Colonic mucosa (tissue), 4 donors: ENCODE data around the gene NIPSNAP3A. TPM values are rescaled to one million over a fixed set of nuclear protein-coding genes. Genes with fewer than 3 reads are reported as not detected.

Experiments used
- DNase-seq: peaks from one replicate; pipeline ENCODE4 v3.0.0-alpha.2; 2020
- H3K27ac ChIP-seq: fragments of 200-600 bp; one replicate; pipeline ENCODE4 v1.8.0; 2021
- H3K27me3 ChIP-seq: fragments of 200-600 bp; one replicate; pipeline ENCODE4 v1.8.0; 2021
- H3K36me3 ChIP-seq: fragments of 200-600 bp; one replicate; pipeline ENCODE4 v1.8.0; 2021
- H3K4me1 ChIP-seq: fragments of 200-600 bp; one replicate; pipeline ENCODE4 v1.8.0; 2021; ENCODE audit warnings: mild to moderate bottlenecking
- H3K4me3 ChIP-seq: fragments of 200-600 bp; one replicate; pipeline ENCODE4 v1.8.0; 2021
- H3K9ac ChIP-seq, 2 donors: one replicate each; pipeline ENCODE4 v1.7.0; 2013; ENCODE audit warnings: control low read depth in 2 of 2, low read depth in 2 of 2, low read length in 2 of 2
- H3K9me3 ChIP-seq: fragments of 200-600 bp; one replicate; pipeline ENCODE4 v1.8.0; 2021
- CTCF ChIP-seq: fragments of 200-600 bp; IDR thresholded peaks from one replicate; pipeline ENCODE4 v1.8.0; 2022; ENCODE audit warnings: antibody characterized with exemption, mild to moderate bottlenecking
- intact Hi-C: fragments of 100-400 bp; cut with DNase I; formaldehyde crosslinking; loops from one replicate; pipeline ENCODE4 v1.14.1; 2022
- total RNA-seq, 2 donors: library from RNA; stranded (reverse); fragmentation: NEBNext Ultra II Directional in 1 of 2; extraction: Animal tissue kit (Norgen Biotek cat#: 25700) in 1 of 2; gene quantifications; one replicate each; pipeline ENCODE4 v1.2.1, GENCODE V29; 2021
- donor health status: healthy.
- donor health status: DM: no; HTN: no; CAD: no.
- donor health status: DM: no; HTN: no; CAD: no.

NIPSNAP3A gene
- total RNA-seq, 2 donors from 2014 or later, result 25.4 to 49.6 TPM

GRCh38 chr9:104786293-104786692, 38.8 kb downstream of the NIPSNAP3A start:
- Histone ChIP-seq H3K9ac (no peak overlapping the region), H3K4me3 (no peak overlapping the region), H3K36me3 (peaks cover 8% of the 10 kb centered on the region), H3K27ac (no peak overlapping the region), H3K9me3 (no peaks in the 10 kb centered on the region), H3K27me3 (no peaks in the 10 kb centered on the region), H3K4me1 (no peaks in the 10 kb centered on the region)
- intact Hi-C loops, result no loop called here
- no peak for DNase-seq
- no peak for TF ChIP-seq CTCF

GRCh38 chr9:104787306-104788015, 40.0 kb downstream of the NIPSNAP3A start:
- H3K9me3 ChIP-seq, result no peaks in the 10 kb centered on the region
- no peak overlapping the region for H3K27ac ChIP-seq
- no peak for DNase-seq
- TF ChIP-seq CTCF, result no peak
- intact Hi-C loops, result no loop called here
- H3K4me3 ChIP-seq, result no peak overlapping the region
- H3K36me3 ChIP-seq, result peaks cover 10% of the 10 kb centered on the region
- no peak overlapping the region for H3K9ac ChIP-seq
- no peaks in the 10 kb centered on the region for H3K27me3 ChIP-seq
- no peaks in the 10 kb centered on the region for H3K4me1 ChIP-seq

GRCh38 chr9:104788251-104788650, 40.8 kb downstream of the NIPSNAP3A start:
- no peaks in the 10 kb centered on the region for H3K27me3 ChIP-seq
- no peak overlapping the region for H3K4me3 ChIP-seq
- no peak for DNase-seq
- no peak overlapping the region for H3K27ac ChIP-seq
- intact Hi-C loops, result no loop called here
- H3K9me3 ChIP-seq, result no peaks in the 10 kb centered on the region
- TF ChIP-seq CTCF, result no peak
- no peaks in the 10 kb centered on the region for H3K4me1 ChIP-seq
- H3K9ac ChIP-seq, result no peak overlapping the region
- peaks cover 10% of the 10 kb centered on the region for H3K36me3 ChIP-seq

- no peak for TF ChIP-seq CTCF
- peaks cover 9% of the 10 kb centered on the region for H3K36me3 ChIP-seq
- no peaks in the 10 kb centered on the region for H3K4me1 ChIP-seq
- intact Hi-C loops, result no loop called here
- H3K9me3 ChIP-seq, result no peaks in the 10 kb centered on the region
- no peak overlapping the region for H3K4me3 ChIP-seq
- H3K9ac ChIP-seq, result no peak overlapping the region
- H3K27me3 ChIP-seq, result no peaks in the 10 kb centered on the region
- no peak overlapping the region for H3K27ac ChIP-seq
- no peak for DNase-seq
Observed at GRCh38 chr9:104794070-104794469, 46.6 kb downstream of the NIPSNAP3A start.

- intact Hi-C loops, result no loop called here
- no peak overlapping the region for H3K9ac ChIP-seq
- H3K27ac ChIP-seq, result no peak overlapping the region
- no peak overlapping the region for H3K4me3 ChIP-seq
- H3K27me3 ChIP-seq, result no peaks in the 10 kb centered on the region
- no peak for DNase-seq
- no peaks in the 10 kb centered on the region for H3K4me1 ChIP-seq
- H3K36me3 ChIP-seq, result peaks cover 9% of the 10 kb centered on the region
- no peaks in the 10 kb centered on the region for H3K9me3 ChIP-seq
- no peak for TF ChIP-seq CTCF
Observed at GRCh38 chr9:104795082-104795481, 47.6 kb downstream of the NIPSNAP3A start.
